GM11168 (cell line): ENCODE measurements around the gene CD163.
"Not testable (repeated sequence)": the region's sequence is repeated elsewhere in the genome, so short reads cannot be mapped to it uniquely, and the experiment has no call there.

ENCODE experiments used
- in situ Hi-C: fragments of 300-500 bp; cut with MboI; formaldehyde crosslinking; loops from one replicate; pipeline ENCODE4 v1.12.0; 2022; ENCODE audit warnings: low sequenced_read_pairs; ENCODE audit not compliant: unreplicated experiment

Gene CD163

DNA sequence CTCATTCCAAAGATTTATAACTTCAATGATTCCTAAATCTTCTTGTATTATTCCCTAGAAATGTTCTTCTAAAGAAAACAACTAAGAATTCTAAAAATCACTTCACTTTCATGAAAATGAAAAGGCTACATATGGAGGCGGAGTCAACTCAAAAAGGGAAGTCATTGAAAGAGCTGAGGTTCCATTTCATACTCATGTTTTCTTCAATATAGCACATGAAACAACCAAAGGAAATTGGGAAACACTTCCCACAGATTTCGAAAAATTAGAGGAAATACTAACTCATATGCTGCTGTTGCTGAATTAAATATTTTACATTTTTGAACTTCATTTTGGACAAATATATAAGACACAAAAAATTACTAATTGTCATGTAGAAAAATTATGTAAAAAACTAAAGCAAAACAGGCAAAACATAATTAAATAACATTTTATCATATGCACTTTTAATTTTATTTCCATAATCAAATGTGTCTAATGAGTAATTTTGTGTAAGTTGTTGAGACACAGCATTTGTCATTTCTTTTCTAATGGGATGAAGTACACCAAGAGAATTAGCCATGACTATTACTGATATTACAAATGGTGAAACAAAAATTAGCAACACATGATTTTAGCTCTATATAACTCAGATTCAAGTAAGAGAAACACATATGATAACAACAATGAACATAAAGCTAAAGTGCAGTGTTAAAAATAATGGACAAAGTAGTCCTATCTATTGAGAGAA lies at the start of gene CD163:
CD163 (minus strand) TSS at position 92 of the 730 bp plus-strand sequence; CDS start at position 5, 87 bp downstream.
- in situ Hi-C loops = no loop called here

DNA sequence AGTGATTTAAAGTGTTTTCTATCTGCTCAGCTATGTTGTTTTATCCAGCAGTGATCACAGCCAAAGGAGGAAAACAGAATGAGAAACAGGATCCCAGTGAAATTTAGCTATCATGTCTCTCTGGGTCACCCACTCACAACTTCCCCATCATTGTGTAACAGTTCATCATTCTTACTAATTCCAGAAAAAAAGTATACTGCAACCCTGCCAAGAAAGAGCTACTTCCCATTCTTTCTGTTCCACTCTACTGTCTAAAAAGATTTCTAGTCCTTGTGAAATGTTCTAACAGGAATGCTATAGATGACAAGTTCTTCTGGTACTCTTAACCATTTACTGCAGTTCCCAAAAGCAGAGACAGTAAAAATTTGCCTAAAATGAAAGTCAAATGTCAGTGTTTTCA lies 39.2 kb upstream of the CD163 start:
- in situ Hi-C loops = no loop called here

DNA sequence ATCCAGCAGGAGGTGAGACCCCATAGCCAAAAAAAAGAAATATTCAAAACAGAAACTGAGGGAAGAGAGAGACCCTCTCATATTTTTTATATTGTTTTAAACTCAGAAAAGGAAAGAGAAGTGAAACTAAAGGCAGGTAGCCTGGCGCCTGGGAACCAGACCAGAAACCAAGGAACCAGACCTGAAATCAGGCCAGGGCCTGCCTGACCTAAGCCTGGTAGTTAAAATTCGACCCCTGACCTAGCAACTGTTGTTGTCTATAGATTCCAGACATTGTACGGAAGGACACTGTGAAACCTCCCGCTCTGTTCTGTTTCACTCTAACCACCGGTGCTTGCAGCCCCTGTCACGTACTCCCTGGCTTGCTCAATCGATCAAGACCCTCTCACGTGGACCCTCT lies 38.5 kb upstream of the CD163 start:
- in situ Hi-C loops = no loop called here

DNA sequence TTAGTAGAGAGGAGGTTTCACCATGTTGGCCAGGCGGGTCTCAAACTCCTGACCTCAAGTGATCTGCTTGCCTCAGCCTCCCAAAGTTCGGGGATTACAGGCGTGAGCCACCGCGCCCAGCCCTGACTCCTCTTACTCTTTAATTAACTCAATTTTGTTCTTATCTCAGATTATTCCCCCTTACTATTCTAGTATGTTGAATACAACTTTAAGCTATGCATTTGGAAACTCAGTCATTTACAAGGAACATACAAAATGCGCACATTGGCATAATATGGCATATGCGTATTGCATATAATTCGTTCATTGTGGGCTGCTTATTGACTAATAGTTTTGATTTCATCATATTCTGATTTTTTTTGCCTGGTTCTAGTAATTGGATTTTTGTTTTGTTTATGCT lies 10.8 kb upstream of the CD163 start:
- in situ Hi-C loops = no loop called here

- in situ Hi-C loops = no loop called here
Measured at GRCh38 chr12:7512553-7512952, 9.0 kb upstream of the CD163 start.

GRCh38 chr12:7509793-7510470 lies 6.4 kb upstream of the CD163 start:
- in situ Hi-C loops = not testable (repeated sequence)

DNA sequence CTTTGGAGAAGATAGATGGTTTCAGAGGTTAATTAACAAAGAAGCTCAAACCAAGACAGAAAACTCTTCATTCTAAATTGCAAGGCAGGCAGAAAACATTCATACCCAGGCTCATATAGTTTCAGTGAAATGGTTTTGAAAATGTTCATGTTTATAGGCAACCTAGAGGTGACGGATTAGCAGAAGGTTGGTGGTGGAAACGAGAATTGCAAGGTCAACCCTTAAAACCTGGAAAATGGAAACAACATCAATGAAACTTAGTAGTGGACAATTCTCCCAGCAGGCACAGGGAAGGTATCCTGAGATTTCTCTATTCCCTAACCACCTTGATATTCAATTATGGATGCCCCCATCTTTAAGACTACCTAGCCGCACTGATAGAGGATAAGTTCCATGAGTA lies 965 bp downstream of the CD163 start:
- in situ Hi-C loops = no loop called here

DNA sequence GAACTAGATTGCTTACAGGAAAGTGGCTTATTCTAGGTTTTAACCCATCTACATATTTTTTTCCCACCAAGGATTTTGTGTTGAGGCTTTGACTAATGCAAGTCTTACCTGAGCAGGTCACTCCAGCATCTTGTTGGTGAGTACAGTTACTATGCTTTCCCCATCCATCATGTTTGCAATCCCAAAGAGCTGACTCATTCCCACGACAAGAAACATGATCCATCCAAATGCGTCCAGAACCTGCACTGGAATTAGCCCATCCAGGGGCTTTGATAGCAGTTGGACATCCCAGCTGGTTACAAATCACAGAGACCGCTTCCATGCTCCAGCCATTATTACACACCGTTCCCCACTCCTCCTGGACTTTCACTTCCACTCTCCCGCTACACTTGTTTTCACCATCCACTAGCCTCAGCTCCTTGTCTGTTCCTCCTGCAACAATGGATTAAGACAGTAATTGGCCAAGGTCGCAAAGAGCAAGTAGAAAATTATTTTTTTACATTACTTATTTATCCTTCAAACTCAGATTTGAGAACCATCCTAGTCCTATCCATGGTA lies 2.5 kb downstream of the CD163 start:
- in situ Hi-C loops = no loop called here

DNA sequence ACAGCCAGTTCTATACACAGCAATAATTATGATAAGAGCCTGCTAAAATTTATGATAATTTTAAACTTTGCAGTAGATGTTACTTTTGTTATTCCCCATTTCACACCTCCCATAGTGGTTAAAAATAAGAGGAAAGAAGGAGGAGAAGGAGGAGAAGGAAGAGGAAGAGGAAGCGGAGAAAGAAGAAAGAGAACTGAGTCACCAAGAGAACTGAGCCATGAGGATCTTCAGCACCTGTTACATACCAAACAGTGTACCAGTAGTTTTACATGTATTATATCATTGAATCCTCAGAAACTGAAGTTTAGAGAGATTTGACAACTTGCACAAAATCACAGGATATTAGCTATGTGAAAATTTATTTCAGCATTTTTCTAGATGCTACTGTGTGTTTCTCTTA lies 3.9 kb downstream of the CD163 start:
- in situ Hi-C loops = no loop called here

DNA sequence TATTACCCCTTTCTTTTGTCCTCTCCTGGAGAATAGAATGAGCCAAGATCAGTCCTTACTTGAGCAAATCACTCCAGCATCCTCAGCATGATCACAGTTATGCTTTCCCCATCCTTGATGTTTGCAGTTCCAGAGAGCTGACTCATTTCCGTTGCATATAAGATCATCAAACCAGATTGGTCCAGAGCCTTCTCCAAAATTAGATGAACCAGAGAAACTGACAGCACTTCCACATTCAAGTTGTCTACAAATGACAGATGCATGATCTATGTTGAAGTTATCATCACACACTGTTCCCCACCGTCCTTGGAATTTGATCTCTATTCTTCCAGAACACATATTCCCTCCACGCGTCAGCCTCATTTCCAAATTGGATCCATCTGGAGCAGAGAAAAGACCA lies 4.8 kb downstream of the CD163 start:
- in situ Hi-C loops = no loop called here

DNA sequence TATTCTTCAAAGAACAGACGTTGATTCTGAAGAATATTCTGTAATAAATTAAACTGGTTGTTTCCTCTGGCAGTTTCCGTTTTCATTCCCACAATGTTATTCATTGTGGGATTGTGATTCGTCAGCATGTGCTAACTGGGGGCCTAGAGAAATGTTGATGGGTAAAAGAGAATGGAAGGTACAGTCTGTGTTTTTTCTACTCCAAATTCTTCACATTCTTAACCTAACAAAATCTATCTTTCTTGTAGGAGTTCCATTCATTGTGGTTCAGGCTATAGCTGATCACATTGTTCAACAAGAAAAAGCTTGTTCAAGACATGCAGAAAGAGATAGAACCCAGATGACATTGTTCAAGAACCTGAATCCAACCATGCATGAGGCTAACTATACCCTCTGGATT lies 5.9 kb downstream of the CD163 start:
- in situ Hi-C loops = no loop called here

GRCh38 chr12:7496451-7496850 lies 7.1 kb downstream of the CD163 start:
- in situ Hi-C loops = no loop called here

DNA sequence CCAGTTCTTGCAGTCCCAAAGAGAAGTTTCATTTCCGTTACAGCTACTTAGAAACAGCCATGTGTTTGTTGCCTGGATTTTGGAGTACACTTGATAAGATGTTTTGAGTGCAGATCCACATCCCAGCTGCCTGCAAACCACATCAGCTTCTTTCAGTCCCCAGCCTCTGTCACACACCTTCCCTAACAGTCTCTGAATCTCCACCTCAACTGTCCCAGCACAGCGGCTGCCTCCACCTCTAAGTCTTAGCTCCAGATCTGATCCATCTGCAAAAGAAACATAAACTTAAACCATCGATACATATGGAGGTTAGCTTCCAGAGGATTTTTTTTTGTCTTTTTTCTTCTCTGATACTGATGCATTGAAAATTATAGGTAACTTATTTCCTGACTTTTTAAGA lies 8.4 kb downstream of the CD163 start:
- in situ Hi-C loops = no loop called here

- in situ Hi-C loops = no loop called here
Measured at GRCh38 chr12:7493006-7493405, 10.6 kb downstream of the CD163 start.

DNA sequence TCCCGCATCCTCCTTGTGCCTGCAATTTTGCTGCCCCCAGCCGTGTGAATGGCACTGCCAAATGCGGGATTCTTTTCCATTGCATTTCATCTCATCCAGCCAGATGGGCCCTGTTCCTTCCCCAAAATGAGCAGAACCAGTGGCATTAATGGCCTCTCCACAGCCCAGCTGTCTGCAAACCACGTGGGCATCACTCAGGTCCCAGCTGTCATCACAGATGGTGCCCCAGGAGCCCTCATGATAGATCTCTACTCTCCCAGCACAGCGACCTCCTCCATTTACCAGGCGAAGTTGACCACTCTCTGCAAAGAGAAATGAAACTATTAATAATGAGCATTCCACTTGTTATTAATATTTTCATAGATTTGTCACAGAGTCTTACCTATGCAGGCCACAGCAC lies 17.1 kb downstream of the CD163 start:
- in situ Hi-C loops = no loop called here

- in situ Hi-C loops = no loop called here
Measured at GRCh38 chr12:7485095-7485494, 18.5 kb downstream of the CD163 start.

DNA sequence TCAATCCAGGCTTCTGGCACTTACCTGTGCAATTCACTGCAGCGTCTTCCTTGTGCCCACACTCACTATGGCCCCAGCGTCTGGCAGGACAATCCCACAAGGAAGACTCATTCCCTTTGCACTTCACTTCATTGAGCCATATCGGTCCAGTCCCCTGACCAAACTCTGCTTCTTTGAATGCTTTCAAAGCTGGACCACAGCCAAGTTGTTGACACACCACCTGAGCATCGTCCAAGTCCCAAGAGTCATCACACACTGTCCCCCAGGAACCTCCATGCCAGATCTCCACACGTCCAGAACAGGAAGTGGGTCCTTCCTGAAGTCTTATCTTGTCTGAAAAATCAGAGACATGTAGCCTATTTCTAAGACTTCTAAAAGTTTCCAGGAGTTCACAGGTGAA lies 20.2 kb downstream of the CD163 start:
- in situ Hi-C loops = no loop called here

GRCh38 chr12:7479771-7480170 lies 23.8 kb downstream of the CD163 start:
- in situ Hi-C loops = no loop called here

GRCh38 chr12:7472060-7472459 lies 31.5 kb downstream of the CD163 start:
- in situ Hi-C loops = no loop called here

- in situ Hi-C loops = loop anchor here (10.0 kb wide), 1 partner anchor 256 kb away; no protein-coding TSS in a partner anchor
Measured at GRCh38 chr12:7460375-7461259, 43.0 kb downstream of the CD163 start.

- in situ Hi-C loops = loop anchor here (10.0 kb wide), 2 partner anchors 175 to 255 kb away; no protein-coding TSS in a partner anchor
Measured at GRCh38 chr12:7459973-7460372, 43.6 kb downstream of the CD163 start.
